ENCODE data around the gene PIK3CD.
"Not testable (repeated sequence)": the region's sequence is repeated elsewhere in the genome, so short reads cannot be mapped to it uniquely, and the experiment has no call there.

Gene PIK3CD

GRCh38 chr1:9621032-9621431 lies 30.5 kb upstream of the PIK3CD start:
- no peak for DNase-seq (ENCODE audit: low read depth in 2 of 2)

GRCh38 chr1:9624081-9624480 lies 27.4 kb upstream of the PIK3CD start:
- DNase-seq (ENCODE audit: low read depth in 2 of 2), result no peak

- not testable (repeated sequence) for DNase-seq (ENCODE audit: low read depth in 2 of 2)
These were observed 26.5 kb upstream of the PIK3CD start for GRCh38 chr1:9625030-9625429.

GRCh38 chr1:9626201-9626608 lies 25.3 kb upstream of the PIK3CD start:
- DNase-seq (ENCODE audit: low read depth in 2 of 2), result no peak

GRCh38 chr1:9628541-9629444 lies 22.7 kb upstream of the PIK3CD start:
- DNase-seq (ENCODE audit: low read depth in 2 of 2), result peak; percentile 50 to 55

- DNase-seq (ENCODE audit: low read depth in 2 of 2), result peak; percentile 43 to 50
These were observed 21.9 kb upstream of the PIK3CD start for GRCh38 chr1:9629445-9630201.

- no peak for DNase-seq (ENCODE audit: low read depth in 2 of 2)
These were observed 21.0 kb upstream of the PIK3CD start for GRCh38 chr1:9630331-9631111.

- no peak for DNase-seq (ENCODE audit: low read depth in 2 of 2)
These were observed 19.9 kb upstream of the PIK3CD start for GRCh38 chr1:9631613-9632012.

- no peak for DNase-seq (ENCODE audit: low read depth in 2 of 2)
These were observed 18.0 kb upstream of the PIK3CD start for GRCh38 chr1:9633493-9633892.

GRCh38 chr1:9634582-9634981 lies 16.9 kb upstream of the PIK3CD start:
- DNase-seq (ENCODE audit: low read depth in 2 of 2), result no peak

GRCh38 chr1:9639227-9639626 lies 12.3 kb upstream of the PIK3CD start:
- DNase-seq (ENCODE audit: low read depth in 2 of 2), result no peak

- no peak for DNase-seq (ENCODE audit: low read depth in 2 of 2)
These were observed 7.9 kb upstream of the PIK3CD start for GRCh38 chr1:9643351-9644256.

- DNase-seq (ENCODE audit: low read depth in 2 of 2), result no peak
These were observed 5.5 kb upstream of the PIK3CD start for GRCh38 chr1:9646037-9646436.

GRCh38 chr1:9648171-9648570 lies 3.4 kb upstream of the PIK3CD start:
- no peak for DNase-seq (ENCODE audit: low read depth in 2 of 2)

GRCh38 chr1:9649769-9650168 lies 1.8 kb upstream of the PIK3CD start:
- DNase-seq (ENCODE audit: low read depth in 2 of 2), result no peak

- no peak for DNase-seq (ENCODE audit: low read depth in 2 of 2)
These were observed 339 bp upstream of the PIK3CD start for GRCh38 chr1:9651220-9651564.

GRCh38 chr1:9652379-9653209 lies 1.1 kb downstream of the PIK3CD start:
- DNase-seq (ENCODE audit: low read depth in 2 of 2), result peak; percentile 43 to 49

- DNase-seq (ENCODE audit: low read depth in 2 of 2), result no peak
These were observed 1.6 kb downstream of the PIK3CD start for GRCh38 chr1:9653210-9653490.

- no peak for DNase-seq (ENCODE audit: low read depth in 2 of 2)
These were observed 2.0 kb downstream of the PIK3CD start for GRCh38 chr1:9653491-9654050.
